Kasumi-1 (cell line): ENCODE measurements around the gene CKAP2L.
"Not testable (repeated sequence)": the region's sequence is repeated elsewhere in the genome, so short reads cannot be mapped to it uniquely, and the experiment has no call there.

Experiments used
- DNase-seq, 2 experiments: peaks; one replicate each; lab custom pipeline; 2025; lab: John Stamatoyannopoulos, UW

The CKAP2L gene

GRCh38 chr2:112725545-112726457, 38.6 kb downstream of the CKAP2L start:
- no peak for DNase-seq

GRCh38 chr2:112724591-112725525, 39.6 kb downstream of the CKAP2L start:
- DNase-seq = peak; percentile 23 to 42

GRCh38 chr2:112723995-112724394, 40.4 kb downstream of the CKAP2L start:
- DNase-seq = no peak

- DNase-seq = no peak
These were observed 40.9 kb downstream of the CKAP2L start for GRCh38 chr2:112723547-112723940.

GRCh38 chr2:112722816-112723546, 41.4 kb downstream of the CKAP2L start:
- DNase-seq = no peak

GRCh38 chr2:112721819-112722522, 42.4 kb downstream of the CKAP2L start:
- DNase-seq = no peak

- DNase-seq = no peak
These were observed 43.6 kb downstream of the CKAP2L start, which contains the start of gene NT5DC4 for GRCh38 chr2:112720785-112721184. TSS of gene NT5DC4 (plus strand) at chr2:112721020. CDS start at chr2:112721080, 60 bp downstream.

GRCh38 chr2:112718863-112719370, 45.5 kb downstream of the CKAP2L start:
- no peak for DNase-seq

- not testable (repeated sequence) for DNase-seq
These were observed 47.5 kb downstream of the CKAP2L start for GRCh38 chr2:112716826-112717352.

- DNase-seq = not testable (repeated sequence)
These were observed 48.3 kb downstream of the CKAP2L start for GRCh38 chr2:112716094-112716493.

- DNase-seq = no peak
These were observed 49.4 kb downstream of the CKAP2L start for GRCh38 chr2:112714836-112715631.

GRCh38 chr2:112714331-112714730, 50.1 kb downstream of the CKAP2L start:
- no peak for DNase-seq

- DNase-seq = no peak
These were observed 50.5 kb downstream of the CKAP2L start for GRCh38 chr2:112713926-112714325.

GRCh38 chr2:112713585-112713925, 50.9 kb downstream of the CKAP2L start:
- no peak for DNase-seq

- DNase-seq = no peak
These were observed 51.4 kb downstream of the CKAP2L start for GRCh38 chr2:112712903-112713584.

- DNase-seq = no peak
These were observed 51.9 kb downstream of the CKAP2L start for GRCh38 chr2:112712465-112712864.

GRCh38 chr2:112710956-112711750, 53.3 kb downstream of the CKAP2L start:
- no peak for DNase-seq

GRCh38 chr2:112709703-112710102, 54.7 kb downstream of the CKAP2L start:
- no peak for DNase-seq

GRCh38 chr2:112708968-112709367, 55.4 kb downstream of the CKAP2L start:
- DNase-seq = no peak
